HEK293 (cell line): Measurements from ENCODE around the gene FA2H.

Source experiments
- BCL11A ChIP-seq: fragments of 450-650 bp; formaldehyde crosslinking; IDR thresholded peaks from 2 replicates; pipeline ENCODE4 v1.5.1; 2016; ENCODE audit warnings: low read depth, missing biosample characterization, missing genetic modification characterization
- EGR2 ChIP-seq: fragments of 450-650 bp; formaldehyde crosslinking; IDR thresholded peaks from 2 replicates; pipeline ENCODE4 v1.5.1; 2016; ENCODE audit warnings: low read depth, missing biosample characterization, missing genetic modification characterization
- FEZF1 ChIP-seq: fragments of 450-650 bp; formaldehyde crosslinking; IDR thresholded peaks from 2 replicates; pipeline ENCODE4 v1.5.1; 2016; ENCODE audit warnings: missing biosample characterization, missing genetic modification characterization
- GLI4 ChIP-seq: fragments of 450-650 bp; formaldehyde crosslinking; IDR thresholded peaks from 2 replicates; pipeline ENCODE4 v1.5.1; 2016; ENCODE audit warnings: missing biosample characterization, missing genetic modification characterization
- GLIS2 ChIP-seq: fragments of 450-650 bp; formaldehyde crosslinking; IDR thresholded peaks from 2 replicates; pipeline ENCODE4 v1.5.1; 2016; ENCODE audit warnings: missing biosample characterization, missing genetic modification characterization
- KLF7 ChIP-seq: fragments of 450-650 bp; formaldehyde crosslinking; IDR thresholded peaks from 2 replicates; pipeline ENCODE4 v1.5.1; 2016; ENCODE audit warnings: missing biosample characterization, missing genetic modification characterization, borderline replicate concordance
- REPIN1 ChIP-seq: fragments of 450-650 bp; formaldehyde crosslinking; IDR thresholded peaks from 2 replicates; pipeline ENCODE4 v1.5.1; 2017; ENCODE audit warnings: missing biosample characterization, missing genetic modification characterization, low read depth
- SETDB1 ChIP-seq: IDR thresholded peaks from one replicate; pipeline ENCODE4 v1.6.1; 2017; ENCODE audit warnings: mild to moderate bottlenecking, low read length, moderate library complexity, mixed read lengths; ENCODE audit not compliant: insufficient read length
- YY1 ChIP-seq: fragments of 450-650 bp; formaldehyde crosslinking; IDR thresholded peaks from 2 replicates; pipeline ENCODE4 v1.5.1; 2018; ENCODE audit warnings: missing biosample characterization, missing genetic modification characterization
- YY2 ChIP-seq: fragments of 450-650 bp; formaldehyde crosslinking; IDR thresholded peaks from 2 replicates; pipeline ENCODE4 v1.5.1; 2016; ENCODE audit warnings: missing biosample characterization, missing genetic modification characterization
- ZNF175 ChIP-seq: fragments of 450-650 bp; formaldehyde crosslinking; IDR thresholded peaks from 2 replicates; pipeline ENCODE4 v1.5.1; 2016; ENCODE audit warnings: missing biosample characterization, missing genetic modification characterization
- ZNF202 ChIP-seq: fragments of 450-650 bp; formaldehyde crosslinking; IDR thresholded peaks from 2 replicates; pipeline ENCODE4 v1.5.1; 2016; ENCODE audit warnings: missing biosample characterization, missing genetic modification characterization, borderline replicate concordance
- ZNF335 ChIP-seq: fragments of 450-650 bp; formaldehyde crosslinking; conservative IDR thresholded peaks from 2 replicates; pipeline ENCODE4 v1.5.1; 2016; ENCODE audit warnings: missing biosample characterization, missing genetic modification characterization
- ZNF391 ChIP-seq: fragments of 450-650 bp; formaldehyde crosslinking; IDR thresholded peaks from 2 replicates; pipeline ENCODE4 v1.5.1; 2016; ENCODE audit warnings: low read depth, missing biosample characterization, missing genetic modification characterization, borderline replicate concordance
- ZNF48 ChIP-seq: fragments of 450-650 bp; formaldehyde crosslinking; IDR thresholded peaks from 2 replicates; pipeline ENCODE4 v1.5.1; 2016; ENCODE audit warnings: missing biosample characterization, missing genetic modification characterization
- ZNF510 ChIP-seq: fragments of 450-650 bp; formaldehyde crosslinking; IDR thresholded peaks from 2 replicates; pipeline ENCODE4 v1.5.1; 2018; ENCODE audit warnings: mild to moderate bottlenecking, missing genetic modification characterization, missing biosample characterization; ENCODE audit not compliant: insufficient replicate concordance
- ZNF521 ChIP-seq: fragments of 450-650 bp; formaldehyde crosslinking; IDR thresholded peaks from 2 replicates; pipeline ENCODE4 v1.5.1; 2017; ENCODE audit warnings: missing biosample characterization, mild to moderate bottlenecking, missing genetic modification characterization
- ZNF558 ChIP-seq: fragments of 450-650 bp; formaldehyde crosslinking; IDR thresholded peaks from 2 replicates; pipeline ENCODE4 v1.5.1; 2016; ENCODE audit warnings: missing biosample characterization, missing genetic modification characterization
- ZNF610 ChIP-seq: fragments of 450-650 bp; formaldehyde crosslinking; IDR thresholded peaks from 2 replicates; pipeline ENCODE4 v1.5.1; 2016; ENCODE audit warnings: missing biosample characterization, missing genetic modification characterization, borderline replicate concordance
- ZNF747 ChIP-seq: fragments of 450-650 bp; formaldehyde crosslinking; IDR thresholded peaks from 2 replicates; pipeline ENCODE4 v1.5.1; 2016; ENCODE audit warnings: missing biosample characterization, missing genetic modification characterization
- ZNF837 ChIP-seq: fragments of 450-650 bp; formaldehyde crosslinking; IDR thresholded peaks from 2 replicates; pipeline ENCODE4 v1.5.1; 2016; ENCODE audit warnings: missing biosample characterization, missing genetic modification characterization
- TF ChIP-seq, protein P1 (sequence below): fragments of 450-650 bp; formaldehyde crosslinking; IDR thresholded peaks from 2 replicates; pipeline ENCODE4 v1.5.1; 2016; ENCODE audit warnings: missing biosample characterization, missing genetic modification characterization
- TF ChIP-seq, protein P2 (sequence below): fragments of 450-650 bp; formaldehyde crosslinking; IDR thresholded peaks from 2 replicates; pipeline ENCODE4 v1.5.1; 2016; ENCODE audit warnings: missing biosample characterization, missing genetic modification characterization
- TF ChIP-seq, protein P3 (sequence below): fragments of 450-650 bp; formaldehyde crosslinking; IDR thresholded peaks from 2 replicates; pipeline ENCODE4 v1.5.1; 2016; ENCODE audit warnings: missing biosample characterization, missing genetic modification characterization
- TF ChIP-seq, protein P4 (sequence below): fragments of 450-650 bp; formaldehyde crosslinking; optimal IDR thresholded peaks from 2 replicates; pipeline ENCODE3; 2016; ENCODE audit warnings: missing biosample characterization, mild to moderate bottlenecking, missing genetic modification characterization
- TF ChIP-seq, protein P5 (sequence below): fragments of 450-650 bp; formaldehyde crosslinking; IDR thresholded peaks from 2 replicates; pipeline ENCODE4 v1.5.1; 2016; ENCODE audit warnings: missing biosample characterization, missing genetic modification characterization
- TF ChIP-seq, protein P6 (sequence below): fragments of 450-650 bp; formaldehyde crosslinking; IDR thresholded peaks from 2 replicates; pipeline ENCODE4 v1.5.1; 2016; ENCODE audit warnings: missing biosample characterization, missing genetic modification characterization
- TF ChIP-seq, protein P7 (sequence below): fragments of 450-650 bp; formaldehyde crosslinking; IDR thresholded peaks from 2 replicates; pipeline ENCODE4 v1.5.1; 2017; ENCODE audit warnings: missing biosample characterization, missing genetic modification characterization

FA2H gene

DNA sequence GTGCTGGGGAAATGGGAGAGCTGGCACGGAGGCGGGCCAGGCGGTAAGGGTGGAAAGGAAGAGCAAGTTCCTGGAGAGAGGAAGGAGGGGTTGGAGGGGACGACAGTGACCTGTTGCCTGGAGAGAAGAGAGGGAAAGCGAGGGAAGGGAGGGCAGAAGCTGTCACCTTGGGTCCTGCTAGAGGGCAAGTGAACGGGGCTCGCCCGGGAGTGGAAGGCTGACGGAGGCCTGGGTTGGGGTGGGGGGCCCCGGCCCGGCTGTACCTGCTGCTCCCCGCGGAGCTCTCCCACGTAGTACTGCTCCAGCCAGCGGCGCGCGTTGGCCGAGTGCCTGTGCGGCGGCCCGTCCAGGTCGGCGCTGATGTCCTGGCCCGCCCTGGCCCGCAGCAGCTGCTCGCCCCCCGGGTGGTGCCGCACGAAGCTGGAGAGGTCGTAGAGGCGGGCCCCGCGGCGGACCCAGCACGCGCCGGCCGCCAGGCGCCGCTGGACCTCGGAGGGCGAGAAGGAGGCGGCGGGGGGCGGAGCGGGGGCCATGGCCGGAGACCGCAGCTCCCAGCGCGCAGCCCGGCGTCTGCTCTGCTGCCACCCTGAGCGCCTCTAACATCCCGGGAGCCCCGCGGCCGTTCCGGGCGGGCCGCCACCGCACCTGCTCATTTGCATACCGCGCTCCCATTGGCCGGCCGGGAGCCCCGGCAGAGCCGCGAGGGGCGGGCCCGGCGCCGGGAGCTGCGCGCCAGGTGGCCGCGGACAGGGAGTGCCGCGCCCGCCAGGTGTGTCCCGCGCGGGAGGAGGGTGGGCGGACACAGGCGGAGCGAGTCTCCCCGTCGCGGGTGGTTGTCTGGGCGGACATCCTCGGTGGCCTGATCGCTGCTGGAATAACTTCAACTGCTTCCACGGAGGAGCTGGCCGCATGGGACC is at the start of gene FA2H (continued):
- no peak for TF ChIP-seq FEZF1 (tag by site-specific recombination)
- TF ChIP-seq, protein P1, sequence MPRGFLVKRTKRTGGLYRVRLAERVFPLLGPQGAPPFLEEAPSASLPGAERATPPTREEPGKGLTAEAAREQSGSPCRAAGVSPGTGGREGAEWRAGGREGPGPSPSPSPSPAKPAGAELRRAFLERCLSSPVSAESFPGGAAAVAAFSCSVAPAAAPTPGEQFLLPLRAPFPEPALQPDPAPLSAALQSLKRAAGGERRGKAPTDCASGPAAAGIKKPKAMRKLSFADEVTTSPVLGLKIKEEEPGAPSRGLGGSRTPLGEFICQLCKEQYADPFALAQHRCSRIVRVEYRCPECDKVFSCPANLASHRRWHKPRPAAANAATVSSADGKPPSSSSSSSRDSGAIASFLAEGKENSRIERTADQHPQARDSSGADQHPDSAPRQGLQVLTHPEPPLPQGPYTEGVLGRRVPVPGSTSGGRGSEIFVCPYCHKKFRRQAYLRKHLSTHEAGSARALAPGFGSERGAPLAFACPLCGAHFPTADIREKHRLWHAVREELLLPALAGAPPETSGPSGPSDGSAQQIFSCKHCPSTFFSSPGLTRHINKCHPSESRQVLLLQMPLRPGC (tag by site-specific recombination): no peak
- TF ChIP-seq ZNF175 (tag by site-specific recombination): no peak
- no peak for TF ChIP-seq SETDB1
- peak; percentile 50 for TF ChIP-seq GLIS2 (tag by site-specific recombination)
- no peak for TF ChIP-seq YY1 (tag by site-specific recombination)
- no peak for TF ChIP-seq ZNF48 (tag by site-specific recombination)
- no peak for TF ChIP-seq ZNF521 (tag by site-specific recombination)
- no peak for TF ChIP-seq ZNF747
- no peak for TF ChIP-seq BCL11A (tag by site-specific recombination)
- TF ChIP-seq EGR2 (tag by site-specific recombination): no peak
- no peak for TF ChIP-seq ZNF610 (tag by site-specific recombination)
- TF ChIP-seq ZNF558 (tag by site-specific recombination): no peak
- no peak for TF ChIP-seq YY2
- TF ChIP-seq REPIN1 (tag by site-specific recombination): no peak
- TF ChIP-seq, protein P2, sequence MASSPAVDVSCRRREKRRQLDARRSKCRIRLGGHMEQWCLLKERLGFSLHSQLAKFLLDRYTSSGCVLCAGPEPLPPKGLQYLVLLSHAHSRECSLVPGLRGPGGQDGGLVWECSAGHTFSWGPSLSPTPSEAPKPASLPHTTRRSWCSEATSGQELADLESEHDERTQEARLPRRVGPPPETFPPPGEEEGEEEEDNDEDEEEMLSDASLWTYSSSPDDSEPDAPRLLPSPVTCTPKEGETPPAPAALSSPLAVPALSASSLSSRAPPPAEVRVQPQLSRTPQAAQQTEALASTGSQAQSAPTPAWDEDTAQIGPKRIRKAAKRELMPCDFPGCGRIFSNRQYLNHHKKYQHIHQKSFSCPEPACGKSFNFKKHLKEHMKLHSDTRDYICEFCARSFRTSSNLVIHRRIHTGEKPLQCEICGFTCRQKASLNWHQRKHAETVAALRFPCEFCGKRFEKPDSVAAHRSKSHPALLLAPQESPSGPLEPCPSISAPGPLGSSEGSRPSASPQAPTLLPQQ (tag by site-specific recombination): peak; percentile 30; the same call in 1 of the 2 replicates
- TF ChIP-seq, protein P3, sequence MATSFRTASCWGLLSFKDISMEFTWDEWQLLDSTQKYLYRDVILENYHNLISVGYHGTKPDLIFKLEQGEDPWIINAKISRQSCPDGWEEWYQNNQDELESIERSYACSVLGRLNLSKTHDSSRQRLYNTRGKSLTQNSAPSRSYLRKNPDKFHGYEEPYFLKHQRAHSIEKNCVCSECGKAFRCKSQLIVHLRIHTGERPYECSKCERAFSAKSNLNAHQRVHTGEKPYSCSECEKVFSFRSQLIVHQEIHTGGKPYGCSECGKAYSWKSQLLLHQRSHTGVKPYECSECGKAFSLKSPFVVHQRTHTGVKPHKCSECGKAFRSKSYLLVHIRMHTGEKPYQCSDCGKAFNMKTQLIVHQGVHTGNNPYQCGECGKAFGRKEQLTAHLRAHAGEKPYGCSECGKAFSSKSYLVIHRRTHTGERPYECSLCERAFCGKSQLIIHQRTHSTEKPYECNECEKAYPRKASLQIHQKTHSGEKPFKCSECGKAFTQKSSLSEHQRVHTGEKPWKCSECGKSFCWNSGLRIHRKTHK: no peak
- TF ChIP-seq ZNF335 (tag by site-specific recombination): peak; percentile 56
- no peak for TF ChIP-seq ZNF837
- TF ChIP-seq ZNF510 (tag by site-specific recombination): no peak
- TF ChIP-seq, protein P4, sequence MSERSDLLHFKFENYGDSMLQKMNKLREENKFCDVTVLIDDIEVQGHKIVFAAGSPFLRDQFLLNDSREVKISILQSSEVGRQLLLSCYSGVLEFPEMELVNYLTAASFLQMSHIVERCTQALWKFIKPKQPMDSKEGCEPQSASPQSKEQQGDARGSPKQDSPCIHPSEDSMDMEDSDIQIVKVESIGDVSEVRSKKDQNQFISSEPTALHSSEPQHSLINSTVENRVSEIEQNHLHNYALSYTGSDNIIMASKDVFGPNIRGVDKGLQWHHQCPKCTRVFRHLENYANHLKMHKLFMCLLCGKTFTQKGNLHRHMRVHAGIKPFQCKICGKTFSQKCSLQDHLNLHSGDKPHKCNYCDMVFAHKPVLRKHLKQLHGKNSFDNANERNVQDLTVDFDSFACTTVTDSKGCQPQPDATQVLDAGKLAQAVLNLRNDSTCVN: peak; percentile 55
- TF ChIP-seq, protein P5, sequence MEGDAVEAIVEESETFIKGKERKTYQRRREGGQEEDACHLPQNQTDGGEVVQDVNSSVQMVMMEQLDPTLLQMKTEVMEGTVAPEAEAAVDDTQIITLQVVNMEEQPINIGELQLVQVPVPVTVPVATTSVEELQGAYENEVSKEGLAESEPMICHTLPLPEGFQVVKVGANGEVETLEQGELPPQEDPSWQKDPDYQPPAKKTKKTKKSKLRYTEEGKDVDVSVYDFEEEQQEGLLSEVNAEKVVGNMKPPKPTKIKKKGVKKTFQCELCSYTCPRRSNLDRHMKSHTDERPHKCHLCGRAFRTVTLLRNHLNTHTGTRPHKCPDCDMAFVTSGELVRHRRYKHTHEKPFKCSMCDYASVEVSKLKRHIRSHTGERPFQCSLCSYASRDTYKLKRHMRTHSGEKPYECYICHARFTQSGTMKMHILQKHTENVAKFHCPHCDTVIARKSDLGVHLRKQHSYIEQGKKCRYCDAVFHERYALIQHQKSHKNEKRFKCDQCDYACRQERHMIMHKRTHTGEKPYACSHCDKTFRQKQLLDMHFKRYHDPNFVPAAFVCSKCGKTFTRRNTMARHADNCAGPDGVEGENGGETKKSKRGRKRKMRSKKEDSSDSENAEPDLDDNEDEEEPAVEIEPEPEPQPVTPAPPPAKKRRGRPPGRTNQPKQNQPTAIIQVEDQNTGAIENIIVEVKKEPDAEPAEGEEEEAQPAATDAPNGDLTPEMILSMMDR (tag by site-specific recombination): 0 out of 2 replicates have a peak, but pooled peaks have one; percentile 17
- no peak for TF ChIP-seq GLI4 (tag by site-specific recombination)
- TF ChIP-seq ZNF202 (tag by site-specific recombination): no peak
- no peak for TF ChIP-seq ZNF391 (tag by site-specific recombination)
- TF ChIP-seq, protein P6, sequence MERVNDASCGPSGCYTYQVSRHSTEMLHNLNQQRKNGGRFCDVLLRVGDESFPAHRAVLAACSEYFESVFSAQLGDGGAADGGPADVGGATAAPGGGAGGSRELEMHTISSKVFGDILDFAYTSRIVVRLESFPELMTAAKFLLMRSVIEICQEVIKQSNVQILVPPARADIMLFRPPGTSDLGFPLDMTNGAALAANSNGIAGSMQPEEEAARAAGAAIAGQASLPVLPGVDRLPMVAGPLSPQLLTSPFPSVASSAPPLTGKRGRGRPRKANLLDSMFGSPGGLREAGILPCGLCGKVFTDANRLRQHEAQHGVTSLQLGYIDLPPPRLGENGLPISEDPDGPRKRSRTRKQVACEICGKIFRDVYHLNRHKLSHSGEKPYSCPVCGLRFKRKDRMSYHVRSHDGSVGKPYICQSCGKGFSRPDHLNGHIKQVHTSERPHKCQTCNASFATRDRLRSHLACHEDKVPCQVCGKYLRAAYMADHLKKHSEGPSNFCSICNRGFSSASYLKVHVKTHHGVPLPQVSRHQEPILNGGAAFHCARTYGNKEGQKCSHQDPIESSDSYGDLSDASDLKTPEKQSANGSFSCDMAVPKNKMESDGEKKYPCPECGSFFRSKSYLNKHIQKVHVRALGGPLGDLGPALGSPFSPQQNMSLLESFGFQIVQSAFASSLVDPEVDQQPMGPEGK (tag by site-specific recombination): peak; percentile 39
- no peak for TF ChIP-seq KLF7
- TF ChIP-seq, protein P7, sequence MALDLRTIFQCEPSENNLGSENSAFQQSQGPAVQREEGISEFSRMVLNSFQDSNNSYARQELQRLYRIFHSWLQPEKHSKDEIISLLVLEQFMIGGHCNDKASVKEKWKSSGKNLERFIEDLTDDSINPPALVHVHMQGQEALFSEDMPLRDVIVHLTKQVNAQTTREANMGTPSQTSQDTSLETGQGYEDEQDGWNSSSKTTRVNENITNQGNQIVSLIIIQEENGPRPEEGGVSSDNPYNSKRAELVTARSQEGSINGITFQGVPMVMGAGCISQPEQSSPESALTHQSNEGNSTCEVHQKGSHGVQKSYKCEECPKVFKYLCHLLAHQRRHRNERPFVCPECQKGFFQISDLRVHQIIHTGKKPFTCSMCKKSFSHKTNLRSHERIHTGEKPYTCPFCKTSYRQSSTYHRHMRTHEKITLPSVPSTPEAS (tag by site-specific recombination): no peak
